Measurements from ENCODE around the gene PGLYRP4. TPM values are rescaled to one million over a fixed set of nuclear protein-coding genes. Genes with fewer than 3 reads are reported as not detected.

The PGLYRP4 gene
- polyA plus RNA-seq, 2 of the 4 experiments (the other 2 are of a cell fraction): not detected

DNA sequence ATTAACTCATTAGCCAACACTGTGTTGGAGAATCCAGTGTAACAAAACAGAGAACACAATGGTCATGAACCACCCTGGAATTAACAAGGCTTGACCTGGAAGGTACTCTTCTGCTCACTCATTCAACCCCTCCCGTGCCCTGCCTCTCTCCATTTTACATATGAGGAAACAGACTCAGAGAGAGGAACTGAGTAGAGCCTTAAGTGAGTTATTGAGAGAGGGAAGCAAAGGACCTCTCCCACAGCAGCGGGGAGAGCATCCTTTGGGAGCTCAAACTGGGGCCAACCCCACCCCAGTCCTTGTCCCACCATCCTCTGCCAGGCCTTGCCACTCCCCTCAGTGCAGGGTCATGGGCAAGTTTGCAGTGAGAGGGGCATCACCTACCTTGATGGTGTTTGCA lies 25.4 kb upstream of the PGLYRP4 start:
- ATAC-seq (no peak), DNase-seq (ENCODE audit: low read depth in 1 of 2, low spot score in 1 of 2) (no peak), FAIRE-seq (no peak)
- TF ChIP-seq PHF8 (IDR thresholded peaks at IDR 0.05; ENCODE audit: borderline replicate concordance, low read depth): no peak
- TF ChIP-seq JUNB (IDR thresholded peaks at IDR 0.05): no peak
- no peak for TF ChIP-seq HEYL (CRISPR knock-in tag; IDR thresholded peaks at IDR 0.05)
- no peak for TF ChIP-seq BHLHE40 (IDR thresholded peaks at IDR 0.05; ENCODE audit: low read depth, low read length)
- TF ChIP-seq TFCP2L1 (CRISPR knock-in tag; IDR thresholded peaks at IDR 0.05): no peak
- TF ChIP-seq, protein P1, sequence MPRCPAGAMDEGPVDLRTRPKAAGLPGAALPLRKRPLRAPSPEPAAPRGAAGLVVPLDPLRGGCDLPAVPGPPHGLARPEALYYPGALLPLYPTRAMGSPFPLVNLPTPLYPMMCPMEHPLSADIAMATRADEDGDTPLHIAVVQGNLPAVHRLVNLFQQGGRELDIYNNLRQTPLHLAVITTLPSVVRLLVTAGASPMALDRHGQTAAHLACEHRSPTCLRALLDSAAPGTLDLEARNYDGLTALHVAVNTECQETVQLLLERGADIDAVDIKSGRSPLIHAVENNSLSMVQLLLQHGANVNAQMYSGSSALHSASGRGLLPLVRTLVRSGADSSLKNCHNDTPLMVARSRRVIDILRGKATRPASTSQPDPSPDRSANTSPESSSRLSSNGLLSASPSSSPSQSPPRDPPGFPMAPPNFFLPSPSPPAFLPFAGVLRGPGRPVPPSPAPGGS (IDR thresholded peaks at IDR 0.05): no peak
- no peak for TF ChIP-seq ESRRA (IDR thresholded peaks at IDR 0.05; ENCODE audit: borderline replicate concordance, low read length)
- Histone ChIP-seq H3K4me2 (no peak overlapping the region), H3K9me3 (no peaks in the 10 kb centered on the region), H3K27ac (no peak overlapping the region), H3K4me3 (no peak overlapping the region), H3K4me1 (peaks cover 5% of the 10 kb centered on the region; the same call in 1 of the 3 replicates)
- WGBS (ENCODE audit: missing lambda C conversion rate): 0% methylated on average over 2 of the region's 2 CpGs
- ChIA-PET POLR2A (no interaction called here), CTCF (interaction anchor here (1.2 to 6.0 kb wide), 4 partner anchors 11 to 121 kb away, joined by 4 to 41 read pairs (median 5); partner anchors contain the start of gene S100A9)

DNA sequence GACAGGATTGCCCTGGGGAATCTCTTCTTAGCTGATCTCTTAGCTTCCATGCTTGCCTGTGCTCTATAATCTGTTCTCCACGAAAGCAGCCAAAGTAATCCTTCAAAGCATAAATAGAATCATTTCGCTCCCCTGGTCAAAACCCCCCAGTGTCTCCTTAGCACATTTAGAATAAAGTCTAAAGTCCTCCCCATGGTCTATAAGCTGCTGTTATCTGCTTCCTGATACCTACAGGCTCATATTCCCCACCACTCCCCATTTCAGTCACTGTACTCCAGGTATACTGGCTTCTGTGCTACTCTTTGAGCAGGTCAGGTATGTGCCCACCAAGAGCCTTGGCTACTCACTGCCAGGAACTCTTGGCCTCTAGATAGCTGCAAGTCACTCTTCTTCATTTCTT lies 23.9 kb upstream of the PGLYRP4 start:
- CTCF ChIA-PET: interaction anchor here (0.7 to 6.0 kb wide), 4 partner anchors 19 to 123 kb away, joined by 3 to 41 read pairs (median 4); no protein-coding TSS in a partner anchor
- Histone ChIP-seq H3K4me1 (peaks cover 5% of the 10 kb centered on the region; the same call in 1 of the 3 replicates), H3K4me3 (no peak overlapping the region), H3K9me3 (no peaks in the 10 kb centered on the region), H3K27ac (no peak overlapping the region), H3K4me2 (no peak overlapping the region)
- WGBS (ENCODE audit: missing lambda C conversion rate): 11% methylated on average over 2 of the region's 2 CpGs
- TF ChIP-seq POLR2A (IDR thresholded peaks at IDR 0.05; ENCODE audit: low read length) (no peak), NR3C1 (IDR thresholded peaks at IDR 0.05) (no peak), JUNB (IDR thresholded peaks at IDR 0.05) (no peak), SMC3 (IDR thresholded peaks at IDR 0.05) (no peak), FOSB (CRISPR knock-in tag; IDR thresholded peaks at IDR 0.05) (no peak), ZC3H11A (IDR thresholded peaks at IDR 0.05) (no peak), E2F6 (IDR thresholded peaks at IDR 0.05; ENCODE audit: borderline replicate concordance, low read depth) (no peak), CHD2 (IDR thresholded peaks at IDR 0.05; ENCODE audit: low read length, partially characterized antibody) (no peak), PHF8 (IDR thresholded peaks at IDR 0.05; ENCODE audit: borderline replicate concordance, low read depth) (no peak)
- ATAC-seq (no peak), DNase-seq (ENCODE audit: low read depth in 1 of 2, low spot score in 1 of 2) (no peak), FAIRE-seq (no peak)
- POLR2A ChIA-PET: no interaction called here

GRCh38 chr1:153371231-153371630 lies 22.6 kb upstream of the PGLYRP4 start:
- Histone ChIP-seq H3K4me3 (no peak overlapping the region), H3K4me2 (no peak overlapping the region), H3K4me1 (peaks cover 5% of the 10 kb centered on the region; the same call in 1 of the 3 replicates), H3K9me3 (no peaks in the 10 kb centered on the region), H3K27ac (no peak overlapping the region)
- WGBS (ENCODE audit: missing lambda C conversion rate): 16% methylated on average over 1 of the region's 1 CpG
- FAIRE-seq (no peak), DNase-seq (ENCODE audit: low read depth in 1 of 2, low spot score in 1 of 2) (no peak), ATAC-seq (no peak)
- ChIA-PET POLR2A (no interaction called here), CTCF (no interaction called here)
- no peak for TF ChIP-seq ZNF302 (CRISPR knock-in tag; IDR thresholded peaks at IDR 0.05)
- no peak for TF ChIP-seq EHF (CRISPR knock-in tag; IDR thresholded peaks at IDR 0.05)
- no peak for TF ChIP-seq ESRRA (IDR thresholded peaks at IDR 0.05; ENCODE audit: borderline replicate concordance, low read length)
- TF ChIP-seq JUN (IDR thresholded peaks at IDR 0.05): no peak
- TF ChIP-seq CTCF (IDR thresholded peaks at IDR 0.05): no peak
- no peak for TF ChIP-seq SREBF2 (IDR thresholded peaks at IDR 0.05)
- TF ChIP-seq, protein P2, sequence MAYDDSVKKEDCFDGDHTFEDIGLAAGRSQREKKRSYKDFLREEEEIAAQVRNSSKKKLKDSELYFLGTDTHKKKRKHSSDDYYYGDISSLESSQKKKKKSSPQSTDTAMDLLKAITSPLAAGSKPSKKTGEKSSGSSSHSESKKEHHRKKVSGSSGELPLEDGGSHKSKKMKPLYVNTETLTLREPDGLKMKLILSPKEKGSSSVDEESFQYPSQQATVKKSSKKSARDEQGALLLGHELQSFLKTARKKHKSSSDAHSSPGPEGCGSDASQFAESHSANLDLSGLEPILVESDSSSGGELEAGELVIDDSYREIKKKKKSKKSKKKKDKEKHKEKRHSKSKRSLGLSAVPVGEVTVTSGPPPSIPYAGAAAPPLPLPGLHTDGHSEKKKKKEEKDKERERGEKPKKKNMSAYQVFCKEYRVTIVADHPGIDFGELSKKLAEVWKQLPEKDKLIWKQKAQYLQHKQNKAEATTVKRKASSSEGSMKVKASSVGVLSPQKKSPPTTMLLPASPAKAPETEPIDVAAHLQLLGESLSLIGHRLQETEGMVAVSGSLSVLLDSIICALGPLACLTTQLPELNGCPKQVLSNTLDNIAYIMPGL (CRISPR knock-in tag; IDR thresholded peaks at IDR 0.05; ENCODE audit: borderline replicate concordance): no peak
- TF ChIP-seq ZFP36 (IDR thresholded peaks at IDR 0.05; ENCODE audit: borderline replicate concordance, partially characterized antibody): no peak
- TF ChIP-seq RFX5 (IDR thresholded peaks at IDR 0.05): no peak
